K562 (cell line): ENCODE data around the gene SPZ1. TPM values are rescaled to one million over a fixed set of nuclear protein-coding genes. Genes with fewer than 3 reads are reported as not detected.

Experiments used
- ATAC-seq: fragments of 200-7000 bp; cut with Tn5 transposase; 3 replicates; pipeline ENCODE4 v1.9.1; 2020; ENCODE audit warnings: moderate library complexity
- BruUV-seq: library from RNA; stranded (reverse); fragments of 400-500 nt; replicated peaks from 2 replicates; lab custom pipeline; 2021; lab: Mats Ljungman, UMichigan
- CTCF ChIA-PET: fragments of 300-600 bp; formaldehyde crosslinking; extraction: SDS; loops from one replicate; lab custom pipeline; 2021; ENCODE audit warnings: low intra/inter-chr PET ratio; lab: Yijun Ruan, JAX
- POLR2A ChIA-PET: fragments of 300-600, 350-650 bp; sonication (Branson Sonifier 250); formaldehyde crosslinking; extraction: SDS; loops from one replicate; lab custom pipeline; 2021; ENCODE audit warnings: antibody characterized with exemption, inconsistent platforms; lab: Yijun Ruan, JAX
- DNase-seq, 4 experiments: peaks; one replicate each; pipeline versions ENCODE4 v3.0.0 to v3.0.0-alpha.2; 2011 to 2018; ENCODE audit warnings: low spot score in 3 of 4, mixed read lengths in 3 of 4; ENCODE audit errors: extremely low read depth in 1 of 4
- FAIRE-seq: peaks from 2 replicates; lab custom pipeline; 2011; peaks lifted over from hg19 to GRCh38; lab: Jason Lieb, UNC
- H2AFZ ChIP-seq: 2 replicates; pipeline ENCODE4 v1.6.0; 2011; ENCODE audit warnings: low read depth, low read length, control low read depth, inconsistent platforms
- H3K27ac ChIP-seq: fragments of 200-600 bp; 3 replicates; pipeline ENCODE4 v1.8.0; 2011; ENCODE audit warnings: low read depth, mild to moderate bottlenecking, control low read depth, inconsistent platforms, low read length, moderate library complexity, mixed read lengths; ENCODE audit errors: extremely low read depth
- H3K27me3 ChIP-seq, 2 experiments: fragments of 300-600 bp in 1 of 2; 2 replicates in 1 of 2; 3 replicates in 1 of 2; pipeline versions ENCODE4 v1.6.0 to v1.8.0; 2011; ENCODE audit warnings: inconsistent platforms in 2 of 2, low read length in 2 of 2, mild to moderate bottlenecking in 1 of 2, mixed read lengths in 1 of 2, moderate library complexity in 1 of 2; ENCODE audit not compliant: control insufficient read depth in 2 of 2, insufficient read depth in 2 of 2
- H3K36me3 ChIP-seq: fragments of 300-600 bp; 3 replicates; pipeline ENCODE4 v1.8.0; 2011; ENCODE audit warnings: mild to moderate bottlenecking, low read length, inconsistent platforms; ENCODE audit not compliant: control insufficient read depth, insufficient read depth
- H3K4me1 ChIP-seq, 2 experiments: fragments of 200-600 bp in 1 of 2; replicated peaks in 1 of 2; 2 replicates in 1 of 2; 3 replicates in 1 of 2; pipeline versions ENCODE4 v1.5.1 to v1.8.0; 2011; ENCODE audit warnings: inconsistent platforms in 2 of 2, low read length in 2 of 2, mild to moderate bottlenecking in 1 of 2, mixed read lengths in 1 of 2, moderate library complexity in 1 of 2; ENCODE audit not compliant: control insufficient read depth in 2 of 2, insufficient read depth in 2 of 2
- H3K4me2 ChIP-seq: 2 replicates; pipeline ENCODE4 v1.6.1; 2011; ENCODE audit warnings: low read length, control low read depth, inconsistent platforms, mixed read lengths; ENCODE audit not compliant: insufficient read depth
- H3K4me3 ChIP-seq: fragments of 200-600 bp; sonication (generic), shearing (Covaris generic); 2 replicates; pipeline ENCODE4 v1.5.1; 2016; ENCODE audit warnings: control low read depth, inconsistent platforms
- H3K79me2 ChIP-seq: fragments of 200-600 bp; 3 replicates; pipeline ENCODE4 v1.8.0; 2011; ENCODE audit warnings: low read length, inconsistent platforms; ENCODE audit not compliant: control insufficient read depth, insufficient read depth
- H3K9ac ChIP-seq, 2 experiments: 2 replicates each; pipeline versions ENCODE4 v1.6.0 to v1.6.1; 2011; ENCODE audit warnings: low read depth in 2 of 2, low read length in 2 of 2, control low read depth in 1 of 2, inconsistent platforms in 1 of 2, mild to moderate bottlenecking in 1 of 2, mixed read lengths in 1 of 2; ENCODE audit not compliant: insufficient read depth in 1 of 2
- H3K9me1 ChIP-seq: one replicate; pipeline ENCODE4 v1.6.0; 2011; ENCODE audit warnings: inconsistent platforms, mild to moderate bottlenecking, low read length, moderate library complexity; ENCODE audit not compliant: control insufficient read depth, insufficient read depth
- H3K9me3 ChIP-seq: replicated peaks from 2 replicates; pipeline ENCODE4 v1.5.1; 2011; ENCODE audit warnings: low read depth, low read length, inconsistent platforms; ENCODE audit not compliant: control insufficient read depth, insufficient read depth
- H4K20me1 ChIP-seq: replicated peaks from 2 replicates; pipeline ENCODE4 v1.6.1; 2011; ENCODE audit warnings: low read length, inconsistent platforms, mixed read lengths; ENCODE audit not compliant: control insufficient read depth, insufficient read depth
- EHMT2 ChIP-seq: fragments of 450-650 bp; IDR thresholded peaks from 2 replicates; pipeline ENCODE4 v1.6.1; 2018; ENCODE audit warnings: antibody characterized with exemption
- FOXA1 ChIP-seq: fragments of 450-650 bp; IDR thresholded peaks from 2 replicates; pipeline ENCODE4 v1.6.1; 2016; ENCODE audit warnings: mild to moderate bottlenecking, borderline replicate concordance
- GTF2E2 ChIP-seq: fragments of 200-800 bp; sonication (Bioruptor generic); IDR thresholded peaks from 2 replicates; pipeline ENCODE4 v1.6.1; 2016; ENCODE audit warnings: missing genetic modification characterization, missing compliant biosample characterization
- STAG1 ChIP-seq: sonication (generic); formaldehyde crosslinking; IDR thresholded peaks from 2 replicates; pipeline ENCODE4 v1.5.0; 2020; ENCODE audit warnings: missing genetic modification reagents, borderline replicate concordance
- WHSC1 ChIP-seq: IDR thresholded peaks from one replicate; pipeline ENCODE4 v1.6.1; 2012; ENCODE audit warnings: low read length, control low read depth, inconsistent platforms
- in situ Hi-C: fragments of 300-500 bp; cut with MboI; formaldehyde crosslinking; loops from 4 replicates; pipeline ENCODE4 v1.15.0; 2018; ENCODE audit warnings: inconsistent platforms, mixed read lengths
- intact Hi-C: fragments of 100-400 bp; cut with micrococcal nuclease; formaldehyde crosslinking; loops from 2 replicates; pipeline ENCODE4 v1.14.2; 2022
- polyA plus RNA-seq, 8 experiments: library from polyadenylated mRNA; depleted of rRNA in 4 of 8; stranded (reverse) in 5 of 8; unstranded in 3 of 8; fragments of >200 nt; fragmentation: Nextera tagmentation in 2 of 8; fragmentation: Illumina TruSeq in 1 of 8; extraction: Ambion mirVana in 2 of 8; extraction: Trizol in 1 of 8; gene quantifications; 2 replicates each; pipeline versions ENCODE4 v1.2.1 to v1.2.3, GENCODE V29; 2011 to 2014; ENCODE audit warnings: inconsistent platforms in 1 of 8, missing spikeins in 1 of 8
- total RNA-seq, 7 experiments: library from RNA; depleted of rRNA in 6 of 7; stranded (reverse); fragments of >200 nt in 6 of 7; fragmentation: Illumina TruSeq in 2 of 7; extraction: Trizol in 2 of 7; gene quantifications; 2 replicates each; pipeline versions ENCODE4 v1.2.1 to v1.2.3, GENCODE V29; 2011 to 2021; ENCODE audit warnings: low replicate concordance in 1 of 7
- TF ChIP-seq, protein P1 (sequence below): fragments of 200-800 bp; sonication (Bioruptor generic); IDR thresholded peaks from 2 replicates; pipeline ENCODE4 v1.6.1; 2016; ENCODE audit warnings: missing genetic modification characterization, missing compliant biosample characterization
- TF ChIP-seq, protein P2 (sequence below): sonication (generic); formaldehyde crosslinking; IDR thresholded peaks from 2 replicates; pipeline ENCODE4 v1.8.0; 2022; ENCODE audit warnings: mild to moderate bottlenecking, missing genetic modification reagents
- TF ChIP-seq, protein P3 (sequence below): sonication (generic); formaldehyde crosslinking; IDR thresholded peaks from 2 replicates; pipeline ENCODE4 v1.8.0; 2023; ENCODE audit warnings: mild to moderate bottlenecking, missing genetic modification reagents
- TF ChIP-seq, protein P4 (sequence below): fragments of 450-650 bp; IDR thresholded peaks from 2 replicates; pipeline ENCODE4 v1.6.1; 2017; ENCODE audit warnings: antibody characterized with exemption, mild to moderate bottlenecking

The SPZ1 gene
- total and polyA plus RNA-seq, 9 of the 15 experiments (the other 6 are each of a cell fraction or from before 2014, with no cell fraction given) = not detected

DNA sequence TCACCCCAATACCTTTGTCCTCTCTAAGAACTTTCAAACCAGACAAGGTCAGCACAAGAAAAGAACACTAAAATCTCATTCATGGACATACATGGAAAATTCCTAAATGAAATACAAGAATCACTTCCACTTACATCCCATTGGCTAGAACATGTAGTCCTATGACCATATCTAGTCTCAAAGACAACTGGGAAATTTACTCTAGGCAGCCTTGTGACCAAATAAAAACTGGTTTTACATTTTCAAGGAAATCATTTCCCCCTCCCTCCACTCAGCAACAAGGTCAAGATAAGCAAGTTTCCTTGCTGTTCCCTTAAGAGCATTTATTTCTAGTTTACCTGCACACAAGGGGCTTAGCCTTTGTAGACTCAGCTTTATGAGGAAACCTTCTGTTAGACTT, 43.6 kb upstream of the SPZ1 start:
- Histone ChIP-seq H2AFZ (no peak overlapping the region), H3K4me2 (no peak overlapping the region), H3K27ac (no peak overlapping the region), H4K20me1 (no peaks in the 10 kb centered on the region), H3K4me1 (no peaks in the 10 kb centered on the region), H3K36me3 (no peaks in the 10 kb centered on the region), H3K9me1 (no peaks in the 10 kb centered on the region), H3K27me3 (peaks cover 0 to 3% of the 10 kb centered on the region in 2 experiments; a peak in 2 of 5 replicates), H3K9me3 (no peaks in the 10 kb centered on the region), H3K79me2 (no peaks in the 10 kb centered on the region), H3K9ac (no peak overlapping the region), H3K4me3 (no peak overlapping the region)
- FAIRE-seq = no peak
- DNase-seq = no peak
- in situ Hi-C loops (no loop called here), intact Hi-C loops (no loop called here)
- CTCF ChIA-PET = interaction anchor here (4.3 kb wide), 1 partner anchor 184 kb away, joined by 41 read pairs; no protein-coding TSS in a partner anchor
- POLR2A ChIA-PET = interaction anchor here (1.4 kb wide), 1 partner anchor 20 kb away, joined by 5 read pairs; the partner anchor contains the start of gene SERINC5
- no peak for ATAC-seq
- no TSS peak for BruUV-seq
- TF ChIP-seq, protein P1, sequence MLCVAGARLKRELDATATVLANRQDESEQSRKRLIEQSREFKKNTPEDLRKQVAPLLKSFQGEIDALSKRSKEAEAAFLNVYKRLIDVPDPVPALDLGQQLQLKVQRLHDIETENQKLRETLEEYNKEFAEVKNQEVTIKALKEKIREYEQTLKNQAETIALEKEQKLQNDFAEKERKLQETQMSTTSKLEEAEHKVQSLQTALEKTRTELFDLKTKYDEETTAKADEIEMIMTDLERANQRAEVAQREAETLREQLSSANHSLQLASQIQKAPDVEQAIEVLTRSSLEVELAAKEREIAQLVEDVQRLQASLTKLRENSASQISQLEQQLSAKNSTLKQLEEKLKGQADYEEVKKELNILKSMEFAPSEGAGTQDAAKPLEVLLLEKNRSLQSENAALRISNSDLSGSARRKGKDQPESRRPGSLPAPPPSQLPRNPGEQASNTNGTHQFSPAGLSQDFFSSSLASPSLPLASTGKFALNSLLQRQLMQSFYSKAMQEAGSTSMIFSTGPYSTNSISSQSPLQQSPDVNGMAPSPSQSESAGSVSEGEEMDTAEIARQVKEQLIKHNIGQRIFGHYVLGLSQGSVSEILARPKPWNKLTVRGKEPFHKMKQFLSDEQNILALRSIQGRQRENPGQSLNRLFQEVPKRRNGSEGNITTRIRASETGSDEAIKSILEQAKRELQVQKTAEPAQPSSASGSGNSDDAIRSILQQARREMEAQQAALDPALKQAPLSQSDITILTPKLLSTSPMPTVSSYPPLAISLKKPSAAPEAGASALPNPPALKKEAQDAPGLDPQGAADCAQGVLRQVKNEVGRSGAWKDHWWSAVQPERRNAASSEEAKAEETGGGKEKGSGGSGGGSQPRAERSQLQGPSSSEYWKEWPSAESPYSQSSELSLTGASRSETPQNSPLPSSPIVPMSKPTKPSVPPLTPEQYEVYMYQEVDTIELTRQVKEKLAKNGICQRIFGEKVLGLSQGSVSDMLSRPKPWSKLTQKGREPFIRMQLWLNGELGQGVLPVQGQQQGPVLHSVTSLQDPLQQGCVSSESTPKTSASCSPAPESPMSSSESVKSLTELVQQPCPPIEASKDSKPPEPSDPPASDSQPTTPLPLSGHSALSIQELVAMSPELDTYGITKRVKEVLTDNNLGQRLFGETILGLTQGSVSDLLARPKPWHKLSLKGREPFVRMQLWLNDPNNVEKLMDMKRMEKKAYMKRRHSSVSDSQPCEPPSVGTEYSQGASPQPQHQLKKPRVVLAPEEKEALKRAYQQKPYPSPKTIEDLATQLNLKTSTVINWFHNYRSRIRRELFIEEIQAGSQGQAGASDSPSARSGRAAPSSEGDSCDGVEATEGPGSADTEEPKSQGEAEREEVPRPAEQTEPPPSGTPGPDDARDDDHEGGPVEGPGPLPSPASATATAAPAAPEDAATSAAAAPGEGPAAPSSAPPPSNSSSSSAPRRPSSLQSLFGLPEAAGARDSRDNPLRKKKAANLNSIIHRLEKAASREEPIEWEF (CRISPR knock-in tag) = no peak
- TF ChIP-seq, protein P2, sequence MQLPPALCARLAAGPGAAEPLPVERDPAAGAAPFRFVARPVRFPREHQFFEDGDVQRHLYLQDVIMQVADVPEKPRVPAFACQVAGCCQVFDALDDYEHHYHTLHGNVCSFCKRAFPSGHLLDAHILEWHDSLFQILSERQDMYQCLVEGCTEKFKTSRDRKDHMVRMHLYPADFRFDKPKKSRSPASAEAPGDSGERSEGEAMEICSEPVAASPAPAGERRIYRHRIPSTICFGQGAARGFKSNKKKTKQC (CRISPR knock-in tag) = no peak
- TF ChIP-seq, protein P3, sequence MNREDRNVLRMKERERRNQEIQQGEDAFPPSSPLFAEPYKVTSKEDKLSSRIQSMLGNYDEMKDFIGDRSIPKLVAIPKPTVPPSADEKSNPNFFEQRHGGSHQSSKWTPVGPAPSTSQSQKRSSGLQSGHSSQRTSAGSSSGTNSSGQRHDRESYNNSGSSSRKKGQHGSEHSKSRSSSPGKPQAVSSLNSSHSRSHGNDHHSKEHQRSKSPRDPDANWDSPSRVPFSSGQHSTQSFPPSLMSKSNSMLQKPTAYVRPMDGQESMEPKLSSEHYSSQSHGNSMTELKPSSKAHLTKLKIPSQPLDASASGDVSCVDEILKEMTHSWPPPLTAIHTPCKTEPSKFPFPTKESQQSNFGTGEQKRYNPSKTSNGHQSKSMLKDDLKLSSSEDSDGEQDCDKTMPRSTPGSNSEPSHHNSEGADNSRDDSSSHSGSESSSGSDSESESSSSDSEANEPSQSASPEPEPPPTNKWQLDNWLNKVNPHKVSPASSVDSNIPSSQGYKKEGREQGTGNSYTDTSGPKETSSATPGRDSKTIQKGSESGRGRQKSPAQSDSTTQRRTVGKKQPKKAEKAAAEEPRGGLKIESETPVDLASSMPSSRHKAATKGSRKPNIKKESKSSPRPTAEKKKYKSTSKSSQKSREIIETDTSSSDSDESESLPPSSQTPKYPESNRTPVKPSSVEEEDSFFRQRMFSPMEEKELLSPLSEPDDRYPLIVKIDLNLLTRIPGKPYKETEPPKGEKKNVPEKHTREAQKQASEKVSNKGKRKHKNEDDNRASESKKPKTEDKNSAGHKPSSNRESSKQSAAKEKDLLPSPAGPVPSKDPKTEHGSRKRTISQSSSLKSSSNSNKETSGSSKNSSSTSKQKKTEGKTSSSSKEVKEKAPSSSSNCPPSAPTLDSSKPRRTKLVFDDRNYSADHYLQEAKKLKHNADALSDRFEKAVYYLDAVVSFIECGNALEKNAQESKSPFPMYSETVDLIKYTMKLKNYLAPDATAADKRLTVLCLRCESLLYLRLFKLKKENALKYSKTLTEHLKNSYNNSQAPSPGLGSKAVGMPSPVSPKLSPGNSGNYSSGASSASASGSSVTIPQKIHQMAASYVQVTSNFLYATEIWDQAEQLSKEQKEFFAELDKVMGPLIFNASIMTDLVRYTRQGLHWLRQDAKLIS (CRISPR knock-in tag) = no peak
- TF ChIP-seq, protein P4, sequence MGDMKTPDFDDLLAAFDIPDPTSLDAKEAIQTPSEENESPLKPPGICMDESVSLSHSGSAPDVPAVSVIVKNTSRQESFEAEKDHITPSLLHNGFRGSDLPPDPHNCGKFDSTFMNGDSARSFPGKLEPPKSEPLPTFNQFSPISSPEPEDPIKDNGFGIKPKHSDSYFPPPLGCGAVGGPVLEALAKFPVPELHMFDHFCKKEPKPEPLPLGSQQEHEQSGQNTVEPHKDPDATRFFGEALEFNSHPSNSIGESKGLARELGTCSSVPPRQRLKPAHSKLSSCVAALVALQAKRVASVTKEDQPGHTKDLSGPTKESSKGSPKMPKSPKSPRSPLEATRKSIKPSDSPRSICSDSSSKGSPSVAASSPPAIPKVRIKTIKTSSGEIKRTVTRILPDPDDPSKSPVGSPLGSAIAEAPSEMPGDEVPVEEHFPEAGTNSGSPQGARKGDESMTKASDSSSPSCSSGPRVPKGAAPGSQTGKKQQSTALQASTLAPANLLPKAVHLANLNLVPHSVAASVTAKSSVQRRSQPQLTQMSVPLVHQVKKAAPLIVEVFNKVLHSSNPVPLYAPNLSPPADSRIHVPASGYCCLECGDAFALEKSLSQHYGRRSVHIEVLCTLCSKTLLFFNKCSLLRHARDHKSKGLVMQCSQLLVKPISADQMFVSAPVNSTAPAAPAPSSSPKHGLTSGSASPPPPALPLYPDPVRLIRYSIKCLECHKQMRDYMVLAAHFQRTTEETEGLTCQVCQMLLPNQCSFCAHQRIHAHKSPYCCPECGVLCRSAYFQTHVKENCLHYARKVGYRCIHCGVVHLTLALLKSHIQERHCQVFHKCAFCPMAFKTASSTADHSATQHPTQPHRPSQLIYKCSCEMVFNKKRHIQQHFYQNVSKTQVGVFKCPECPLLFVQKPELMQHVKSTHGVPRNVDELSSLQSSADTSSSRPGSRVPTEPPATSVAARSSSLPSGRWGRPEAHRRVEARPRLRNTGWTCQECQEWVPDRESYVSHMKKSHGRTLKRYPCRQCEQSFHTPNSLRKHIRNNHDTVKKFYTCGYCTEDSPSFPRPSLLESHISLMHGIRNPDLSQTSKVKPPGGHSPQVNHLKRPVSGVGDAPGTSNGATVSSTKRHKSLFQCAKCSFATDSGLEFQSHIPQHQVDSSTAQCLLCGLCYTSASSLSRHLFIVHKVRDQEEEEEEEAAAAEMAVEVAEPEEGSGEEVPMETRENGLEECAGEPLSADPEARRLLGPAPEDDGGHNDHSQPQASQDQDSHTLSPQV = no peak
- TF ChIP-seq EHMT2 (no peak), FOXA1 (no peak), WHSC1 (no peak), STAG1 (CRISPR knock-in tag) (no peak), GTF2E2 (tag) (no peak)
